Tibial nerve (tissue), 4 donors: Measurements from ENCODE around the gene SRI. TPM values are rescaled to one million over a fixed set of nuclear protein-coding genes. Genes with fewer than 3 reads are reported as not detected.

Experiments used
- DNase-seq, 2 donors: peaks; one replicate each; pipeline ENCODE4 v3.0.0-alpha.2; 2019; ENCODE audit warnings: low spot score in 2 of 2
- H3K27ac ChIP-seq, 4 donors: fragments of 200-600 bp; sonication (generic) in 3 of 4; one replicate each; pipeline ENCODE4 v1.5.1; 2017 to 2019; ENCODE audit warnings: mild to moderate bottlenecking in 1 of 4
- H3K27me3 ChIP-seq, 2 donors: fragments of 200-600 bp; sonication (generic) in 1 of 2; one replicate each; pipeline versions ENCODE4 v1.5.1 to v1.6.0; 2017 to 2019
- H3K36me3 ChIP-seq, 3 donors: fragments of 200-600 bp; sonication (generic); one replicate each; pipeline ENCODE4 v1.5.1; 2018 to 2019
- H3K4me1 ChIP-seq, 4 donors: fragments of 200-600 bp; sonication (generic) in 3 of 4; one replicate each; pipeline ENCODE4 v1.5.1; 2017 to 2019
- H3K4me3 ChIP-seq, 4 donors: fragments of 200-600 bp; sonication (generic) in 3 of 4; one replicate each; pipeline ENCODE4 v1.5.1; 2017 to 2019; ENCODE audit warnings: mild to moderate bottlenecking in 1 of 4, moderate library complexity in 1 of 4
- H3K9me3 ChIP-seq, 4 donors: fragments of 200-600 bp; sonication (generic) in 3 of 4; one replicate each; pipeline ENCODE4 v1.5.1; 2017 to 2019
- EP300 ChIP-seq, 2 donors: sonication (generic); formaldehyde crosslinking; IDR thresholded peaks; one replicate each; pipeline ENCODE4 v1.6.1; 2017; ENCODE audit warnings: antibody characterized with exemption in 2 of 2, mild to moderate bottlenecking in 1 of 2
- POLR2A ChIP-seq, 2 donors: fragments of 450-650 bp; IDR thresholded peaks; one replicate each; pipeline ENCODE4 v1.6.1; 2017; ENCODE audit warnings: antibody characterized with exemption in 2 of 2, mild to moderate bottlenecking in 2 of 2, moderate library complexity in 2 of 2
- whole genome bisulfite sequencing, 2 donors: methylation state at CpG; one replicate each; pipeline ENCODE4 v1.1.5; 2018; 5-methylcytosine and 5-hydroxymethylcytosine counted together
- total RNA-seq, 4 donors: library from RNA; depleted of rRNA; stranded (reverse); fragments of >200 nt; gene quantifications; one replicate each; pipeline ENCODE4 v1.1.0, GENCODE V29; 2016
- TF ChIP-seq, protein P1 (sequence below), 5 experiments: fragments of 200-600 bp in 3 of 5; fragments of 450-650 bp in 2 of 5; sonication (generic) in 3 of 5; IDR thresholded peaks; one replicate each; pipeline ENCODE4 v1.5.1; 2016 to 2019; ENCODE audit warnings: antibody characterized with exemption in 5 of 5, mild to moderate bottlenecking in 3 of 5, moderate library complexity in 2 of 5

The SRI gene
- total RNA-seq, 4 donors from 2014 or later, result 49.8 to 83.7 (median 52.8) TPM

DNA sequence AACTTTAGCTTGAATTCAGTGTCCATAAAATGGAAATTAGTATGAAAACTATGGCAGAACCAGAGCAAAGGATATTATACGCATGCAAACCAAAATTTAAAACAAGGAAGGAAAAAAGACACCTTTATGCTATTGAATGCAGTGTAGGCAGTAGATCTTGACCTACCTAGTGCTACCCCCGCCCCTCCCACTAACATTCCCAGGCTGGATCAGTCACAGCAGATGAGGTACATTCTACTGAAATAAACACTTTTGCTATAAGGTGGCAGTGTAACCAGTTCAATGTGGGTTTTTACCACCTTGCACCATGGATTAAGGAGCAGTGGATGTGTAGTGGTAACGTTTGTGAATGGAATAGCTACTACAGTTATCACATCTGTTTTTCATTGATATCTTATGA, 27.9 kb downstream of the SRI start:
- H3K9me3 ChIP-seq, result no peaks in the 10 kb centered on the region
- no peak for DNase-seq
- H3K4me1 ChIP-seq, result no peaks in the 10 kb centered on the region
- H3K4me3 ChIP-seq, result no peak overlapping the region
- no peaks in the 10 kb centered on the region for H3K27me3 ChIP-seq
- H3K27ac ChIP-seq, result no peak overlapping the region
- TF ChIP-seq POLR2A (IDR thresholded peaks at IDR 0.05) (no peak), EP300 (IDR thresholded peaks at IDR 0.05) (no peak)
- TF ChIP-seq, protein P1, sequence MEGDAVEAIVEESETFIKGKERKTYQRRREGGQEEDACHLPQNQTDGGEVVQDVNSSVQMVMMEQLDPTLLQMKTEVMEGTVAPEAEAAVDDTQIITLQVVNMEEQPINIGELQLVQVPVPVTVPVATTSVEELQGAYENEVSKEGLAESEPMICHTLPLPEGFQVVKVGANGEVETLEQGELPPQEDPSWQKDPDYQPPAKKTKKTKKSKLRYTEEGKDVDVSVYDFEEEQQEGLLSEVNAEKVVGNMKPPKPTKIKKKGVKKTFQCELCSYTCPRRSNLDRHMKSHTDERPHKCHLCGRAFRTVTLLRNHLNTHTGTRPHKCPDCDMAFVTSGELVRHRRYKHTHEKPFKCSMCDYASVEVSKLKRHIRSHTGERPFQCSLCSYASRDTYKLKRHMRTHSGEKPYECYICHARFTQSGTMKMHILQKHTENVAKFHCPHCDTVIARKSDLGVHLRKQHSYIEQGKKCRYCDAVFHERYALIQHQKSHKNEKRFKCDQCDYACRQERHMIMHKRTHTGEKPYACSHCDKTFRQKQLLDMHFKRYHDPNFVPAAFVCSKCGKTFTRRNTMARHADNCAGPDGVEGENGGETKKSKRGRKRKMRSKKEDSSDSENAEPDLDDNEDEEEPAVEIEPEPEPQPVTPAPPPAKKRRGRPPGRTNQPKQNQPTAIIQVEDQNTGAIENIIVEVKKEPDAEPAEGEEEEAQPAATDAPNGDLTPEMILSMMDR (IDR thresholded peaks at IDR 0.05), result no peak
- WGBS, 2 donors, result 75 to 84% methylated on average over 3 of the region's 3 CpGs
- peaks cover 0 to 8% (median 0%) of the 10 kb centered on the region in 3 donors for H3K36me3 ChIP-seq

DNA sequence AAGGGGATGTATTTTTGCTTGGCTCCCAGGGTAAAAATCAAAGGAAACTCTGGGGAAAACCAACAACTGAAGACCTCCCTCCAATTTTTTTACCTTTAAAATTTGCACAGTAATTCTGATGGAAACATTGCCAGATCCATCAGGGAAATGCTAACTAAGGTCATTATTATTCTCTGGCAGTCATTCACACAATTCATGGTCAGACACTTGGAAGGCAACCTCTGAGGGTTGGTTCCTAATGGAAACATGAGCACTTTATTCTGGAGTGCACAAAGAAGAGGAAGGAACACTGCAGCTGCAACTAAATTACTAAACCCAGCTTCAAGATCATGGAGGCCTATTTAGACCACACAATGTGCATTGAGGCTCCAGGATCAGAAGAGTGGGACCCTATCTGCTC, 34.2 kb downstream of the SRI start:
- H3K27me3 ChIP-seq, result no peaks in the 10 kb centered on the region
- no peaks in the 10 kb centered on the region for H3K9me3 ChIP-seq
- no peak overlapping the region for H3K27ac ChIP-seq
- no peaks in the 10 kb centered on the region for H3K36me3 ChIP-seq
- H3K4me3 ChIP-seq, result no peak overlapping the region
- TF ChIP-seq EP300 (IDR thresholded peaks at IDR 0.05) (no peak), POLR2A (IDR thresholded peaks at IDR 0.05) (no peak)
- TF ChIP-seq, protein P1 (IDR thresholded peaks at IDR 0.05), result no peak
- H3K4me1 ChIP-seq, result no peaks in the 10 kb centered on the region
- DNase-seq, result no peak

DNA sequence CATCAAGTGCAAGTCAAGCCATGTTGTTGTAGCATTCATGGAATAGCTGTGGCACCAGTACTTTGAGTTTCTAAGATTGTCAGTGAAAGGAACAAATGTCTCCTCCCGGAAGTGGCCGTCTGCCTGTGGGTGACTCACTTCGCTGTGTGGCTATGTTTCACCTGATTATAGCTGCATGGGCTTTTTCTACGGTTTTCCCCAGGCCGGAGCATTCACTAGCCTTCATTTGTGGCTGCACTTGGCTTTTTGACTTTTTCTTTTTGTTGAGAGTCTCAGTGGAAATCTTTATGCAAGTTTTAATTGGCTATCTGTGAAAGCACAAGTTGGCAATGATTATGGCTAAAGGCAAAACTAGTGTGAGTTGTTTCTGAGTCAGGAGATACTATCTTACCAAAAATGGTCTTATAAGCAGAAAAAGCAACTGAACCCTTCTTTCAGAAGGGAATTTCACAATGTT, 35.0 kb downstream of the SRI start:
- Histone ChIP-seq H3K27me3 (no peaks in the 10 kb centered on the region), H3K9me3 (no peaks in the 10 kb centered on the region), H3K36me3 (no peaks in the 10 kb centered on the region), H3K4me3 (no peak overlapping the region), H3K4me1 (no peaks in the 10 kb centered on the region), H3K27ac (no peak overlapping the region)
- DNase-seq, result no peak
- 79 to 84% methylated on average over 5 of the region's 5 CpGs for WGBS, 2 donors
- TF ChIP-seq EP300 (IDR thresholded peaks at IDR 0.05) (no peak), POLR2A (IDR thresholded peaks at IDR 0.05) (no peak)
- TF ChIP-seq, protein P1 (IDR thresholded peaks at IDR 0.05), result no peak

DNA sequence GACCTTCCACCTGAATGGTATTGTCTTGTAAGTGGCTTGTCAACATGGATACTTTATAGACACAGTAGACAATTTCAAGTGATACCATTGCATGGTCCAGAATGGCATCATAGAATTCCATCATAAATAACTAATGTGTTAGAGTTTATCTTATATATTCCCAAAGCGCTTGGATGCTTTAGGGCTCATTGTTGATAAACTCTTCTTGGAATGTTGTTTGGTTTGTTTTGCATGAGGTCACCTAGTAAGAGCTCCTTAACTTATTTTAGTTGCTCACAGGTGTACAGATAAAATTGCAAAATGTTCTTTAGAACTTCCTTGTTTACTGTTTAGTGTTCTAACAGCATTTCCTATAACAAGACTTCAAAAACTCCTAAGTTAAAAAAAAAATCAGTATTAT, 36.8 kb downstream of the SRI start:
- H3K36me3 ChIP-seq, result no peaks in the 10 kb centered on the region
- TF ChIP-seq EP300 (IDR thresholded peaks at IDR 0.05) (no peak), POLR2A (IDR thresholded peaks at IDR 0.05) (no peak)
- TF ChIP-seq, protein P1 (IDR thresholded peaks at IDR 0.05), result no peak
- 96 to 100% methylated on average over 1 of the region's 1 CpG for WGBS, 2 donors
- no peaks in the 10 kb centered on the region for H3K4me1 ChIP-seq
- no peak overlapping the region for H3K4me3 ChIP-seq
- no peak for DNase-seq
- H3K27ac ChIP-seq, result no peak overlapping the region
- H3K27me3 ChIP-seq, result no peaks in the 10 kb centered on the region
- H3K9me3 ChIP-seq, result no peaks in the 10 kb centered on the region

DNA sequence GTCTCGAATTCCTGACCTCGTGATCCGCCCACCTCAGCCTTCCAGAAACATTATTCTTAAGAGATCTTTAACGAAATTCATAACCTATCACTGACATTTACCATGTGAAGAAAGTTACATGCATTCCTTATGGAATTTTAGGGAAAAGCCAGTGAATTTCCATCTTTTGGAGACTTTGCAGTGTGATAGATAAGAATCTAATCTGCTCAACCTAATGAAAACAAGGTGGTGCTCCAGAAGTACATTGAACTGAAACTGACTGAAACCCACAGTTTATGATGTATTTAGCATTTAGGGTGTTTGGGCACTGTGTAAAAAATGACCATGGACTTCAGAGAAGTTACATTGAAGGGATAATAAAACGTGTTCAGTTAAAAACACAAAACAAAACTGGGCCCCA, 43.6 kb downstream of the SRI start:
- DNase-seq, result no peak
- no peaks in the 10 kb centered on the region for H3K9me3 ChIP-seq
- 92 to 93% methylated on average over 5 of the region's 5 CpGs for WGBS, 2 donors
- no peaks in the 10 kb centered on the region for H3K4me1 ChIP-seq
- H3K27me3 ChIP-seq, result no peaks in the 10 kb centered on the region
- no peak overlapping the region for H3K27ac ChIP-seq
- no peaks in the 10 kb centered on the region for H3K36me3 ChIP-seq
- no peak overlapping the region for H3K4me3 ChIP-seq
- TF ChIP-seq, protein P1 (IDR thresholded peaks at IDR 0.05), result no peak
- no peak for TF ChIP-seq EP300 (IDR thresholded peaks at IDR 0.05)
- TF ChIP-seq POLR2A (IDR thresholded peaks at IDR 0.05), result no peak
